Measurements from ENCODE around the gene TSHR. TPM values are rescaled to one million over a fixed set of nuclear protein-coding genes. Genes with fewer than 3 reads are reported as not detected.

TSHR gene
- total and polyA plus RNA-seq, 2 of the 13 experiments (the other 11 are each of a cell fraction or from before 2014, with no cell fraction given) = not detected

- 0 out of 2 replicates have a peak, but pooled peaks have one; percentile 63 for TF ChIP-seq E2F2 (CRISPR knock-in tag; IDR thresholded peaks at IDR 0.05; ENCODE audit: borderline replicate concordance)
- TF ChIP-seq USF2 (IDR thresholded peaks at IDR 0.05; ENCODE audit: low read depth, low read length) = no peak
- TF ChIP-seq USF2 (CRISPR knock-in tag; IDR thresholded peaks at IDR 0.05; ENCODE audit: borderline replicate concordance) = no peak
- peak; percentile 59 for TF ChIP-seq POLR2G (IDR thresholded peaks at IDR 0.05; ENCODE audit: low read depth, low read length)
- peak; percentile 100 for TF ChIP-seq SAP130 (CRISPR knock-in tag; IDR thresholded peaks at IDR 0.05; ENCODE audit: low read depth)
- TF ChIP-seq ARNT2 (CRISPR knock-in tag; IDR thresholded peaks at IDR 0.05; ENCODE audit: low read depth) = peak; percentile 54; the same call in 1 of the 2 replicates
- 0 out of 2 replicates have a peak, but pooled peaks have one; percentile 14 for TF ChIP-seq FOXK2 (IDR thresholded peaks at IDR 0.05)
- TF ChIP-seq MED1 (CRISPR knock-in tag; IDR thresholded peaks at IDR 0.05) = 0 out of 2 replicates have a peak, but pooled peaks have one; percentile 16
- TF ChIP-seq TAF1 (CRISPR knock-in tag; IDR thresholded peaks at IDR 0.05) = peak; percentile 52; the same call in 1 of the 2 replicates
- peak; percentile 10 for TF ChIP-seq SKI (IDR thresholded peaks at IDR 0.05; ENCODE audit: partially characterized antibody)
- TF ChIP-seq TBL1XR1 (IDR thresholded peaks at IDR 0.05; ENCODE audit: borderline replicate concordance, low read length, partially characterized antibody) = peak; percentile 80
- TF ChIP-seq KDM5A (IDR thresholded peaks at IDR 0.05; ENCODE audit: borderline replicate concordance, low read length) = peak; percentile 44
- peak; percentile 36; the same call in 1 of the 2 replicates for TF ChIP-seq ZNF772 (CRISPR knock-in tag; IDR thresholded peaks at IDR 0.05)
- TF ChIP-seq CEBPZ (IDR thresholded peaks at IDR 0.05; ENCODE audit: low read length) = no peak
- peak; percentile 92; the same call in 1 of the 2 replicates for TF ChIP-seq KLF12 (CRISPR knock-in tag; IDR thresholded peaks at IDR 0.05; ENCODE audit: borderline replicate concordance)
- no peak for TF ChIP-seq POLR2AphosphoS2 (IDR thresholded peaks at IDR 0.05; ENCODE audit: low read depth, low read length)
- no peak for TF ChIP-seq ZNF816 (CRISPR knock-in tag; IDR thresholded peaks at IDR 0.05; ENCODE audit: borderline replicate concordance)
- TF ChIP-seq ZNF788 (CRISPR knock-in tag; IDR thresholded peaks at IDR 0.05; ENCODE audit: borderline replicate concordance) = 0 out of 2 replicates have a peak, but pooled peaks have one; percentile 27
- no peak for TF ChIP-seq MIXL1 (CRISPR knock-in tag; IDR thresholded peaks at IDR 0.05)
- peak; percentile 21; the same call in 1 of the 2 replicates for TF ChIP-seq ZSCAN9 (CRISPR knock-in tag; IDR thresholded peaks at IDR 0.05; ENCODE audit: borderline replicate concordance)
- TF ChIP-seq GATAD2A (CRISPR knock-in tag; IDR thresholded peaks at IDR 0.05) = no peak
- TF ChIP-seq DRAP1 (CRISPR knock-in tag; IDR thresholded peaks at IDR 0.05) = 0 out of 2 replicates have a peak, but pooled peaks have one; percentile 32
- TF ChIP-seq ZNF496 (CRISPR knock-in tag; IDR thresholded peaks at IDR 0.05; ENCODE audit: insufficient replicate concordance) = no peak
Measured at GRCh38 chr14:80941241-80942185, 13.9 kb upstream of the TSHR start, which contains the start of gene CEP128 (continued).

Measured in HepG2 (cell line).